Vagina (tissue), 2 donors: ENCODE data around the gene DCANP1. TPM values are rescaled to one million over a fixed set of nuclear protein-coding genes. Genes with fewer than 3 reads are reported as not detected.

ENCODE experiments used
- DNase-seq, 2 donors: peaks; one replicate each; pipeline ENCODE4 v3.0.0-alpha.2; 2017; ENCODE audit errors: extremely low spot score in 2 of 2
- H3K27ac ChIP-seq: fragments of 200-600 bp; sonication (generic); one replicate; pipeline ENCODE4 v1.5.1; 2019
- H3K27me3 ChIP-seq: fragments of 200-600 bp; sonication (generic); one replicate; pipeline ENCODE4 v1.5.1; 2019
- H3K36me3 ChIP-seq, 2 donors: fragments of 200-600 bp; sonication (generic); one replicate each; pipeline ENCODE4 v1.5.1; 2017 to 2019
- H3K4me1 ChIP-seq: fragments of 200-600 bp; sonication (generic); one replicate; pipeline ENCODE4 v1.5.1; 2019
- H3K4me3 ChIP-seq, 2 donors: fragments of 200-600 bp; sonication (generic); 1 replicate in 1 of 2; 2 replicates in 1 of 2; pipeline ENCODE4 v1.5.1; 2016 to 2019
- H3K9me3 ChIP-seq: fragments of 200-600 bp; sonication (generic); one replicate; pipeline ENCODE4 v1.5.1; 2019
- POLR2A ChIP-seq, 2 donors: fragments of 450-650 bp; IDR thresholded peaks; one replicate each; pipeline ENCODE4 v1.6.1; 2017; ENCODE audit warnings: antibody characterized with exemption in 2 of 2, mild to moderate bottlenecking in 2 of 2, moderate library complexity in 2 of 2
- POLR2AphosphoS5 ChIP-seq, 2 donors: sonication (generic); formaldehyde crosslinking; IDR thresholded peaks; one replicate each; pipeline ENCODE4 v1.9.0; 2017; ENCODE audit warnings: antibody characterized with exemption in 2 of 2, mild to moderate bottlenecking in 2 of 2, low read depth in 1 of 2; ENCODE audit not compliant: insufficient read depth in 1 of 2
- intact Hi-C: fragments of 100-400 bp; cut with DNase I; formaldehyde crosslinking; loops from one replicate; pipeline ENCODE4 v1.15.1; 2023
- total RNA-seq: library from RNA; depleted of rRNA; stranded (reverse); fragments of >200 nt; gene quantifications from one replicate; pipeline ENCODE4 v1.2.3, GENCODE V29; 2016
- TF ChIP-seq, protein P1 (sequence below), 3 experiments: fragments of 450-650 bp in 2 of 3; fragments of 200-600 bp in 1 of 3; sonication (generic) in 1 of 3; IDR thresholded peaks; one replicate each; pipeline ENCODE4 v1.5.1; 2017 to 2019; ENCODE audit warnings: antibody characterized with exemption in 3 of 3, mild to moderate bottlenecking in 2 of 3, moderate library complexity in 2 of 3

The DCANP1 gene
- total RNA-seq, 1 donor from 2014 or later, result not detected

DNA sequence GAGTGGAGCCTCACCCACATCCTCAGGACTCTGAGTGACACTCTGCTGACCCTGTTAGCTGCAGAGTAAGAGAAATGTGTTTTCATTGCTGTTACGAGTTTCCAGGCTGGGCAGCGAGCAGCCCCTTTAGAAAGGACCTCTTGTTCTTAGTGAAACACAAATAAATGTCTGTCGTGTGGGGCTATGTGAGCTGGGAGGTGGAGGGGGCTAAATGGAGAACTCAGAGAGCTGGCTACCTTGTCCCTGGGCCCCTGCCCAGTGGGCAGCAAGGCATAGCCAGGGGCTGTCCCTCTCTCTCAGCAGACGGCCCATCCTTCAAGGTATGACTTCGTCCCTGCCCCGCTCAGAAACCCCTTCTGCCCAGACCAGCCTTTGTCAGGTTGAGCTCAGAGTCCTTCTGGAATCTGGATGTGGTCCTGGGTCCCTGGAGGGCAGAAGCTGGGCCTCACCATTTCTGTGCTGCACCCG lies 10.2 kb downstream of the DCANP1 start:
- Histone ChIP-seq H3K4me3 (no peak overlapping the region), H3K27ac (no peak overlapping the region), H3K4me1 (no peaks in the 10 kb centered on the region), H3K27me3 (no peaks in the 10 kb centered on the region), H3K9me3 (no peaks in the 10 kb centered on the region), H3K36me3 (no peaks in the 10 kb centered on the region)
- TF ChIP-seq POLR2AphosphoS5 (IDR thresholded peaks at IDR 0.05; ENCODE audit: insufficient read depth in 1 of 2, low read depth in 1 of 2), result no peak
- TF ChIP-seq POLR2A (IDR thresholded peaks at IDR 0.05), result no peak
- DNase-seq, result peak in 1 of 2 donors; percentile 85
- intact Hi-C loops, result no loop called here

DNA sequence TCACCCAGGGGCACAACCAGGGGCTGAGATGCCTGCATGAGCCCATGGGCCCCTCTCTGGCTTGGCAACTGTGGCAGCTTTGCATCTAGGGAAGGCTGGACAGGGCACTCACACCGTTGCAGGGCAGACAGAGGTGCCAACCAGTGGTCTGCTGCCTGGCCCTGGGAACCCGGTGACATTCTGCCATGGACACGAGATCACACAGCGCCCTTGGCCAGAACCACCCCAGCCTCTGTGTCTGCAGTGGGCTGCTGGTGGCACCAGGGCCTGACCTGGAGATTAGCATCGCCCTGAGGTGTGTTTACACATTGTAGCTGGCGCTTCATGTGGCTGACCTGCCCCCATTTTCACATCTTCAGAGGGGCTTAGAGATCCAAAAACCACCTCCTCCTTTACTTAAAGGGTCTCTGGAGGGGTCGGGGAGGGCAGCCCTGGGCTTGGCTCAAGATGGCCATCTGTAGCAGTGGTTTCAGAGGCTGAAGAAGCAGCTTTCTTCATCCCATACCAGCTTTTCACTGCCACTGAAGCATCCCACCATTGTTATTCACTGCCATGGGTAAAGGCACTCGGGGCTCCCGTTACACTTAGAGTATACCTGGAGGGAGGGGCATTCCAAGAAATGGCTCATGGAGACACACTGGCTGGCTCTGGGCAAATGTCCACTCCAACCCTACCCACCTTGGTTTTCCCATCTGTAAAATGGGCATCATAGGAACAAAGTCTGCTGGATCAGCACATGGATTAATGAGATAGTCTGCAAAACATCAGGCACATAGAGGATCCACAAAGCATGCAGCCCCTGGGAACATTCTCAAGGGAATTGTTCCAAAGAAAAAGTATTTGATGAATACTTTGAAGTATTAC lies 11.4 kb downstream of the DCANP1 start:
- H3K36me3 ChIP-seq, result no peaks in the 10 kb centered on the region
- intact Hi-C loops, result no loop called here
- no peak overlapping the region for H3K27ac ChIP-seq
- TF ChIP-seq, protein P1, sequence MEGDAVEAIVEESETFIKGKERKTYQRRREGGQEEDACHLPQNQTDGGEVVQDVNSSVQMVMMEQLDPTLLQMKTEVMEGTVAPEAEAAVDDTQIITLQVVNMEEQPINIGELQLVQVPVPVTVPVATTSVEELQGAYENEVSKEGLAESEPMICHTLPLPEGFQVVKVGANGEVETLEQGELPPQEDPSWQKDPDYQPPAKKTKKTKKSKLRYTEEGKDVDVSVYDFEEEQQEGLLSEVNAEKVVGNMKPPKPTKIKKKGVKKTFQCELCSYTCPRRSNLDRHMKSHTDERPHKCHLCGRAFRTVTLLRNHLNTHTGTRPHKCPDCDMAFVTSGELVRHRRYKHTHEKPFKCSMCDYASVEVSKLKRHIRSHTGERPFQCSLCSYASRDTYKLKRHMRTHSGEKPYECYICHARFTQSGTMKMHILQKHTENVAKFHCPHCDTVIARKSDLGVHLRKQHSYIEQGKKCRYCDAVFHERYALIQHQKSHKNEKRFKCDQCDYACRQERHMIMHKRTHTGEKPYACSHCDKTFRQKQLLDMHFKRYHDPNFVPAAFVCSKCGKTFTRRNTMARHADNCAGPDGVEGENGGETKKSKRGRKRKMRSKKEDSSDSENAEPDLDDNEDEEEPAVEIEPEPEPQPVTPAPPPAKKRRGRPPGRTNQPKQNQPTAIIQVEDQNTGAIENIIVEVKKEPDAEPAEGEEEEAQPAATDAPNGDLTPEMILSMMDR (IDR thresholded peaks at IDR 0.05), result no peak
- TF ChIP-seq POLR2AphosphoS5 (IDR thresholded peaks at IDR 0.05; ENCODE audit: insufficient read depth in 1 of 2, low read depth in 1 of 2) (no peak), POLR2A (IDR thresholded peaks at IDR 0.05) (no peak)
- no peaks in the 10 kb centered on the region for H3K27me3 ChIP-seq
- H3K4me3 ChIP-seq, result no peak overlapping the region
- H3K4me1 ChIP-seq, result no peaks in the 10 kb centered on the region
- DNase-seq, result no peak
- no peaks in the 10 kb centered on the region for H3K9me3 ChIP-seq

DNA sequence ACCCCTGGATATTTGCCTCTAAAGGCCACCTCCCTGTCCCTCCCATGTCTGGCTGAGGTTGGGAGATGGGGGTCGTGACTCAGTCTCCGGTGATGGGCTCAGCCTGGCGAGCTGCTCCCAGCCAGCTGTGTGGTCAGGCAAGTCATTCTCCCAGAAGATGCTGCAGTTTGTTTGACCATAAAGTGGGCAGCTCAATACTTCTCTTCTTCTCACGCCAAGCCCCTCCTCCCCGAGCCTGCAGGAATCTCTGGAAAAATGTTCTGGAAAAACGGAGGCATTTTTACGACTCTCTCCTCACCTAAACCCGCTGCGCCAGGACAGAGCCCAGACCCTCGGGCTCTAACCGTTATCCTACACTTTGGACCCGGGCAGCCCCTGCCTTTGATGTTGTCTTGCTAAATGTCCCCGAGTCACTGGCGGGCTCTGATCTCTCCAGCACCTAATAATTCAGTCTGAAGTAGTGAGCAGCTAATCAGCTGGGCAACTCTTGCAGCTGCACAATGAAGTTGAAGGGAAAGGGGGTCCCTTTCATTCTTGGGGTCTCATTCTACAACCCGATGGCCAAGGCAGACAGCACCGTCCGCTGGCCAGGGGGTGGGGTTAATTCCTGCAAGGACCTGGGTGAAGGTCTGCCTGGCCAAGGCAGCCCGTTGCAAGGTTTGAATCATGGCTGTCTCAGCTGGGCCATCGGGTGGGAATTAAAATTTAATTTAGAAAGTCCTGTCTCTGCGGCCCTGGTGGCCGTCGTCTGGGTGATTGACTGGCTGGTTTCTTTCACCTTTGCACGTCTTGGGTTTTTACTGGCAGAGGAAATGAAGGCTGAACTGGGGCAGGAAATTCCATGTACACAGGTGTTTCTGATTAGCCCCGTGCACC lies 12.3 kb downstream of the DCANP1 start:
- intact Hi-C loops, result no loop called here
- H3K36me3 ChIP-seq, result no peaks in the 10 kb centered on the region
- TF ChIP-seq POLR2A (IDR thresholded peaks at IDR 0.05) (no peak), POLR2AphosphoS5 (IDR thresholded peaks at IDR 0.05; ENCODE audit: insufficient read depth in 1 of 2, low read depth in 1 of 2) (no peak)
- TF ChIP-seq, protein P1 (IDR thresholded peaks at IDR 0.05), result no peak
- no peak for DNase-seq
- no peaks in the 10 kb centered on the region for H3K4me1 ChIP-seq
- no peaks in the 10 kb centered on the region for H3K9me3 ChIP-seq
- no peaks in the 10 kb centered on the region for H3K27me3 ChIP-seq
- no peak overlapping the region for H3K4me3 ChIP-seq
- H3K27ac ChIP-seq, result no peak overlapping the region

DNA sequence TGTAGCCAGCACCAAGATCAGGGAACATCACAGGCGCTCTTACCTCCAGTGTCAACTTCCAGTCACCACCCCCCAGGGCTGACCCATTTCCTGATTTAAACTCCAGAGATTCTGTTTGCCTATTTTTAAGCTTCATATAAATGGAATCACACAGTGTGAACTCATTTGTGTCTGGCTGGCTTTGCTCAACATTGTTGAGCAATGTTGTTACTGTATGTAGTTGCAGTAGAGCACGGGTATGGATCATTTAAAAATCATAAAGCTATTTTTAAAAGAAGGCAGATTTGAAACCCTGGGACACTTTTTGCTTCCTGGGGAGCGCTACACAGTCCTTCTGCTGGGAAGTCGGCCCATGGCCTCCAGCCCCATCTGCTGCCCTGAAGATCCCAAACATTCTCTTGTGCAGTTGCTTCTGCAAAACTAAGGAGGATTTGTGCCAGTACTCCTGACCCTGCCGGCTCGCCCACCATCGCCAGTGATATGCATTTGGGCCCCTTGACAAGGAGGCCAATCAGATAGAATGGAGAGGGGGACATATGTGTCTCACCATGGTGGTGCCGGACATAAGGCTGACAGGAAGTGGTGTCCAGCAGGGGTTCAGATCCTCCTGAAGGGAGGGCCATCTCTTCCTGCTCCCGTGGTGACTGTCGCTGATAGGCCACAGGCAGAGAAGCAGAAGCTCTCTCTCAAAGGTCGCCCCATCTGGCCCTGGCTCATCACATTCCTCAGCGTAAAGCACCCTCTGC lies 13.3 kb downstream of the DCANP1 start:
- Histone ChIP-seq H3K27me3 (no peaks in the 10 kb centered on the region), H3K9me3 (no peaks in the 10 kb centered on the region), H3K4me1 (no peaks in the 10 kb centered on the region), H3K36me3 (no peaks in the 10 kb centered on the region), H3K27ac (no peak overlapping the region), H3K4me3 (no peak overlapping the region)
- TF ChIP-seq, protein P1 (IDR thresholded peaks at IDR 0.05), result no peak
- TF ChIP-seq POLR2AphosphoS5 (IDR thresholded peaks at IDR 0.05; ENCODE audit: insufficient read depth in 1 of 2, low read depth in 1 of 2), result no peak
- no peak for TF ChIP-seq POLR2A (IDR thresholded peaks at IDR 0.05)
- intact Hi-C loops, result no loop called here
- DNase-seq, result no peak

DNA sequence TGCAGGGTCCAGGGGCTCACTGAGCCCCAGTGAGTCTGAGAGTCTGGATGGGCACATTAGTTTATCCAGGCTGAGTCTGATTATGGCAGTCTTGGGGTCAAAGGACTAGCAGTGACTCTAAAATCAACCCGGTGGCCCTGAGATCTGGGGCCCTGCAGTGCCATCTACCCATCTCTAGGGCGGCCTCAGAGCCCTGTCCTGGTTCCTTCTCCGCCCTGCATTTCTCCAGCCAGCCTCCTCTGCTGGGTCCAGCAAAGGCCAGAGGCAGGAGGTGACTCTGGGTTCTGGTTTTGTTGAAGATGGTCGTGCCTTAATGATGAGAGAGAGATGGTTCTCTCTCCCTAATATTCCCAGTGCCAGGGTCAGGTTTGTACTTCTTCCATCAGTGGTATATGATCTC lies 15.0 kb downstream of the DCANP1 start:
- intact Hi-C loops, result no loop called here
- Histone ChIP-seq H3K9me3 (no peaks in the 10 kb centered on the region), H3K27ac (no peak overlapping the region), H3K27me3 (no peaks in the 10 kb centered on the region), H3K4me3 (no peak overlapping the region), H3K36me3 (no peaks in the 10 kb centered on the region), H3K4me1 (no peaks in the 10 kb centered on the region)
- no peak for DNase-seq
- TF ChIP-seq POLR2A (IDR thresholded peaks at IDR 0.05), result no peak
- TF ChIP-seq, protein P1 (IDR thresholded peaks at IDR 0.05), result no peak
- TF ChIP-seq POLR2AphosphoS5 (IDR thresholded peaks at IDR 0.05; ENCODE audit: insufficient read depth in 1 of 2, low read depth in 1 of 2), result no peak
